Smooth muscle cell (in vitro differentiated cells): ENCODE measurements around the gene TXNDC8. TPM values are rescaled to one million over a fixed set of nuclear protein-coding genes. Genes with fewer than 3 reads are reported as not detected.

Source experiments
- DNase-seq: peaks from one replicate; lab custom pipeline; 2025; ENCODE audit not compliant: unreplicated experiment; lab: John Stamatoyannopoulos, UW
- H2AFZ ChIP-seq: fragments of 200-600 bp; sonication (generic); 2 replicates; pipeline ENCODE4 v1.6.0; 2016; ENCODE audit warnings: antibody characterized with exemption, low read depth, mild to moderate bottlenecking
- H3F3A ChIP-seq: fragments of 200-600 bp; sonication (generic); 2 replicates; pipeline ENCODE4 v1.6.0; 2017; ENCODE audit warnings: antibody characterized with exemption, low read depth
- H3K27ac ChIP-seq: fragments of 200-600 bp; sonication (generic); 2 replicates; pipeline ENCODE4 v1.5.1; 2016; ENCODE audit warnings: low read depth, mild to moderate bottlenecking
- H3K27me3 ChIP-seq: fragments of 200-600 bp; sonication (generic); 2 replicates; pipeline ENCODE4 v1.6.1; 2016; ENCODE audit warnings: low read depth, mild to moderate bottlenecking
- H3K36me3 ChIP-seq: fragments of 200-600 bp; sonication (generic); 2 replicates; pipeline ENCODE4 v1.5.1; 2016; ENCODE audit warnings: low read depth
- H3K4me1 ChIP-seq: fragments of 200-600 bp; sonication (generic); 2 replicates; pipeline ENCODE4 v1.5.1; 2016; ENCODE audit warnings: low read depth
- H3K4me2 ChIP-seq: fragments of 200-600 bp; sonication (generic); 2 replicates; pipeline ENCODE4 v1.6.0; 2016; ENCODE audit warnings: mild to moderate bottlenecking
- H3K4me3 ChIP-seq: fragments of 200-600 bp; sonication (generic); 2 replicates; pipeline ENCODE4 v1.5.1; 2016; ENCODE audit warnings: mild to moderate bottlenecking
- H3K79me2 ChIP-seq: fragments of 200-600 bp; sonication (generic); 2 replicates; pipeline ENCODE4 v1.6.0; 2016; ENCODE audit warnings: low read depth, mild to moderate bottlenecking
- H3K9ac ChIP-seq: fragments of 200-600 bp; sonication (generic); 2 replicates; pipeline ENCODE4 v1.6.0; 2016; ENCODE audit warnings: low read depth
- H3K9me3 ChIP-seq: fragments of 200-600 bp; sonication (generic); replicated peaks from 2 replicates; pipeline ENCODE4 v1.5.1; 2016; ENCODE audit warnings: low read depth
- H4K20me1 ChIP-seq: fragments of 200-600 bp; sonication (generic); 2 replicates; pipeline ENCODE4 v1.6.0; 2016; ENCODE audit warnings: low read depth
- whole genome bisulfite sequencing: methylation state at CpG from one replicate; pipeline ENCODE4 v1.1.7; 2016; ENCODE audit warnings: low lambda C conversion rate; 5-methylcytosine and 5-hydroxymethylcytosine counted together
- polyA plus RNA-seq: library from polyadenylated mRNA; unstranded; fragments of >200 nt; fragmentation: Nextera tagmentation; extraction: Ambion mirVana; gene quantifications from 2 replicates; pipeline ENCODE4 v1.2.1, GENCODE V29; 2016
- total RNA-seq: library from RNA; depleted of rRNA; stranded (reverse); fragments of >200 nt; gene quantifications from 2 replicates; pipeline ENCODE4 v1.2.3, GENCODE V29; 2014
- TF ChIP-seq, protein P1 (sequence below): fragments of 200-600 bp; sonication (generic); IDR thresholded peaks from 2 replicates; pipeline ENCODE4 v1.5.1; 2017; ENCODE audit warnings: borderline replicate concordance, mild to moderate bottlenecking, antibody characterized with exemption; ENCODE audit not compliant: insufficient read depth, poor library complexity, severe bottlenecking

The TXNDC8 gene
- total and polyA plus RNA-seq, 2 experiments from 2014 or later = not detected

DNA sequence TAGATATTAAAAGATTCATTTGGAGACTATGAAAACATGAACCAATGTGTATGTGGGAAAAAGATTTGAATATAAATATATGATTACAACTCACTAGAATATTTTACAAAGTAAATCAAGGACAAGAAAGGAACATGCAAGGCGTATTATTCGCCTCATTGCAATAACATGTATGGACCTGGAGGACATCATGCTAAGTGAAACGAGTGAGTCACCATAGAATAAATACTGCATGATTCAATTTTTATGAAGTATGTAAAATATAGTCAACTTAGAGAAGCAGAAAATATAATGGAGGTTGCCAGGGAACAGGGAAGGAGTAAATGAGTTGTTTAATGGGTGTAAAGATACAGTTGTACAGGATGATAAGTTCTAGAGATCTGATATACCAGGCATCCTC, 4.9 kb downstream of the TXNDC8 start:
- WGBS = 93% methylated on average over 3 of the region's 3 CpGs

DNA sequence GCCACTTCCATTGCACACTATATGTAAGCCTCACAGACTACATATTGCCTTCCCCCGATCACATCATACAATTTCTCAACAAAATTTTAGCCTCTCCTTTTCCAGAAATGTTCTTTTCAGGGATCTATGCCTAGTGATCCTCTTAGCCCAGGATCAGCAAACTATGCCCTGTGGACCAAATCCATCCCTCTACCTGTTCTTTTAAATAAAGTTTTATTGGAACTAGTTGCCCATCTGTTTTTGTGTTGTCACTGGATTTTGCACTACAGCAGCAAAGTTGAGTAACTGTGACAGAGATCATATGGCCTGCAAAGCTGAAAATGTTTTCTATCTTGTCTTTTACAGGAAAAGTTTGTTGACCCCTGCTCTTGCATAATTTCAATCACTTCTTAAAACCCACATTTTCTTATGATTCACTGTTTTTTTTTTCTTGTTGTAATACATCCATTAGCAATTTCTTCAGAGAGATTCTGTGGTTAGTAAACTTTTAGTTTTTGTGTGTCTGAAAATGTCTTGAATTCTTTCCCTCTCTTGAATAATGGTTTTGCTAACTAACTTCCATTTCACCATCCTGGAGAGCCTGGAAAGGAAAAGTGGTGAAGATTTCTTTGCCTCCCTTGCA, 7.1 kb downstream of the TXNDC8 start:
- 88% methylated on average over 1 of the region's 1 CpG for WGBS
- H3K4me3 ChIP-seq = no peak overlapping the region
- no peak for DNase-seq

More for the DNA sequence above, 4.9 kb downstream of the TXNDC8 start:
- Histone ChIP-seq H3K9me3 (no peaks in the 10 kb centered on the region), H3K27me3 (no peaks in the 10 kb centered on the region), H3K79me2 (no peaks in the 10 kb centered on the region), H3K27ac (no peak overlapping the region), H4K20me1 (no peaks in the 10 kb centered on the region), H3K4me1 (no peaks in the 10 kb centered on the region), H3F3A (no peaks in the 10 kb centered on the region), H3K9ac (no peak overlapping the region), H3K4me2 (no peak overlapping the region), H2AFZ (no peak overlapping the region), H3K4me3 (no peak overlapping the region), H3K36me3 (no peaks in the 10 kb centered on the region)
- TF ChIP-seq, protein P1, sequence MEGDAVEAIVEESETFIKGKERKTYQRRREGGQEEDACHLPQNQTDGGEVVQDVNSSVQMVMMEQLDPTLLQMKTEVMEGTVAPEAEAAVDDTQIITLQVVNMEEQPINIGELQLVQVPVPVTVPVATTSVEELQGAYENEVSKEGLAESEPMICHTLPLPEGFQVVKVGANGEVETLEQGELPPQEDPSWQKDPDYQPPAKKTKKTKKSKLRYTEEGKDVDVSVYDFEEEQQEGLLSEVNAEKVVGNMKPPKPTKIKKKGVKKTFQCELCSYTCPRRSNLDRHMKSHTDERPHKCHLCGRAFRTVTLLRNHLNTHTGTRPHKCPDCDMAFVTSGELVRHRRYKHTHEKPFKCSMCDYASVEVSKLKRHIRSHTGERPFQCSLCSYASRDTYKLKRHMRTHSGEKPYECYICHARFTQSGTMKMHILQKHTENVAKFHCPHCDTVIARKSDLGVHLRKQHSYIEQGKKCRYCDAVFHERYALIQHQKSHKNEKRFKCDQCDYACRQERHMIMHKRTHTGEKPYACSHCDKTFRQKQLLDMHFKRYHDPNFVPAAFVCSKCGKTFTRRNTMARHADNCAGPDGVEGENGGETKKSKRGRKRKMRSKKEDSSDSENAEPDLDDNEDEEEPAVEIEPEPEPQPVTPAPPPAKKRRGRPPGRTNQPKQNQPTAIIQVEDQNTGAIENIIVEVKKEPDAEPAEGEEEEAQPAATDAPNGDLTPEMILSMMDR = no peak
- no peak for DNase-seq

DNA sequence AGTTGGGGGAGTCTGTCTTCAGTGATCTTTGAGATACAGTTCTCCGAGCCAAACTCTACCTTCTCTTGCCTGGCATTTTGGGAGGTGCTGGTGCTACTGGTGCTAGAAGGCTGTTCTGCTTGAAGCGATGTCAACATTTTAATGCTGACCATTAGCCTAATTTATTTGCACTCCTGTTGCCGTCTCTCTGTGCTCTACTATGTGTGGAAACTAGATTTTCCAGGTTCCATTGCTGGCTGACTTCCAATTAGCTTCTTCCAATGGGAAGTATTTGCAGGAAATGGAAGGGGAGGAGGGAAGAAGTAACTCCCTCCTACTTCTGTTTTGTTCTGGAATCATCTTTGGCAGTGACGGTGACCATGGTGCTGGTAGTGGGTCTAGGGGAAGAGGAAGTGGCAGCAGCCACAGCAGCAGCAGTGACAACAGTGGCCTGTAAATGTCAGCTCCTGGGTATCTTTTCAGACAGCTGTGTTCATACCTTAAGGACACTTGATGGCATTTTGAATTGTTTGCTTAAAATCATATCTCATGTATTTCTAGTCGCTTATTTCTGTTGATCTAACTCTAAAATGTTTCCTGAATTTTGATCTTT, 7.9 kb downstream of the TXNDC8 start:
- no peak overlapping the region for H3K4me2 ChIP-seq

More for the DNA sequence above, 7.1 kb downstream of the TXNDC8 start:
- TF ChIP-seq, protein P1 = no peak
- H3K4me1 ChIP-seq = no peaks in the 10 kb centered on the region
- H3K4me2 ChIP-seq = no peak overlapping the region
- no peaks in the 10 kb centered on the region for H3F3A ChIP-seq
- no peaks in the 10 kb centered on the region for H4K20me1 ChIP-seq
- H3K36me3 ChIP-seq = no peaks in the 10 kb centered on the region
- H3K27me3 ChIP-seq = no peaks in the 10 kb centered on the region
- no peaks in the 10 kb centered on the region for H3K9me3 ChIP-seq
- no peak overlapping the region for H2AFZ ChIP-seq
- H3K79me2 ChIP-seq = no peaks in the 10 kb centered on the region
- H3K27ac ChIP-seq = no peak overlapping the region
- no peak overlapping the region for H3K9ac ChIP-seq

More for the DNA sequence above, 7.9 kb downstream of the TXNDC8 start:
- Histone ChIP-seq H3K79me2 (no peaks in the 10 kb centered on the region), H3K4me3 (no peak overlapping the region), H3K9ac (no peak overlapping the region), H3K36me3 (no peaks in the 10 kb centered on the region), H3K27ac (no peak overlapping the region), H2AFZ (no peak overlapping the region), H3K27me3 (no peaks in the 10 kb centered on the region), H3F3A (no peaks in the 10 kb centered on the region), H4K20me1 (no peaks in the 10 kb centered on the region), H3K4me1 (no peaks in the 10 kb centered on the region), H3K9me3 (no peaks in the 10 kb centered on the region)
- 83% methylated on average over 5 of the region's 5 CpGs for WGBS
- TF ChIP-seq, protein P1 = no peak
- no peak for DNase-seq
